Lower leg skin (tissue), 4 donors: ENCODE data around the gene PACRG. TPM values are rescaled to one million over a fixed set of nuclear protein-coding genes. Genes with fewer than 3 reads are reported as not detected.

Experiments used
- DNase-seq, 2 donors: peaks; one replicate each; pipeline ENCODE4 v3.0.0-alpha.2; 2019; ENCODE audit warnings: low spot score in 2 of 2
- H3K4me3 ChIP-seq: fragments of 200-600 bp; sonication (generic); 2 replicates; pipeline ENCODE4 v1.5.1; 2017; ENCODE audit warnings: mild to moderate bottlenecking, low read depth; ENCODE audit not compliant: poor library complexity, severe bottlenecking
- POLR2A ChIP-seq, 2 donors: fragments of 450-650 bp; IDR thresholded peaks; one replicate each; pipeline ENCODE4 v1.6.1; 2016 to 2017; ENCODE audit warnings: antibody characterized with exemption in 2 of 2, mild to moderate bottlenecking in 1 of 2, moderate library complexity in 1 of 2
- WGBS, 2 donors: methylation state at CpG; one replicate each; pipeline ENCODE4 v1.1.5; 2018; 5-methylcytosine and 5-hydroxymethylcytosine counted together
- intact Hi-C: fragments of 100-400 bp; cut with DNase I; formaldehyde crosslinking; loops from one replicate; pipeline ENCODE4 v1.15.0; 2023; ENCODE audit warnings: low total_unique reads
- total RNA-seq, 4 donors: library from RNA; depleted of rRNA; stranded (reverse); fragments of >200 nt; gene quantifications; one replicate each; pipeline ENCODE4 v1.1.0, GENCODE V29; 2016
- TF ChIP-seq, protein P1 (sequence below), 3 donors: fragments of 450-650 bp; IDR thresholded peaks; one replicate each; pipeline ENCODE4 v1.5.1; 2016; ENCODE audit warnings: antibody characterized with exemption in 3 of 3, mild to moderate bottlenecking in 3 of 3, moderate library complexity in 2 of 3

Gene PACRG
- total RNA-seq, 4 donors from 2014 or later: 0.38 to 3.9 (median 3.4) TPM; not detected in 1

DNA sequence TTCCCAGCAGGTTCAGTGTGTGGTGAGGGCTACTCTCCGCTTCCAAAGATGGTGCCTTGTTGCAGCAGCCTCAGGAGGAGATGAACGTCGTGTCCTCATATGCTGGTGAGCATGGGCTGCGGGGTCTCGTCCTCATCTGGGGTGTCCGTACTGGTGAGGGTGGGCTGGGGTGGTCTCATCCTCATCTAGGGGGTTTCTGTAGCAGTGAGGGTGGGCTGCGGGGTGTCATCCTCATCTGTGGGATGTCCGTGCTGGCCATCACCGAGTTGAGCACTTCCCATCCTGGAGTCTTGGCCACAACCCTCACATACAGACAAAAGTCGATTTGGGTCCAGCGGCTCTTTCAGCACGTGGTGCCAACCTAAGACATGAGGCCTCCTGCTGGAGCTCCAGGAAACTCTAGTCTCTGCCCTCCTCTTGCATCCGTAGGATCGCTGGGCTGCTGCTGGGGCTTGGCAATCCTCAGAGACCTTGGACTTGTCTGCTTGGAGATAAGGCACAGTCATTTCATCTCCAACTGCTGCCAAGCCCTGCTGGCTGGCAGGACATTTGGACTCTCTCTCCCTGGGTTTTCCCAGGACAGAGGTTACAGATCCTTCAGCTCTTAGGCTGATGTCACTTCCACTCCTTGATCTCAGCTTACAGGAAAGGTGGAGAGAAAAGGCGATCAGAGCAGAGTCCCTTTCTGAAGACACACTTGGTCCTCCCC is 160.4 kb downstream of the PACRG start:
- intact Hi-C loops: no loop called here
- TF ChIP-seq POLR2A (IDR thresholded peaks at IDR 0.05): no peak
- TF ChIP-seq, protein P1, sequence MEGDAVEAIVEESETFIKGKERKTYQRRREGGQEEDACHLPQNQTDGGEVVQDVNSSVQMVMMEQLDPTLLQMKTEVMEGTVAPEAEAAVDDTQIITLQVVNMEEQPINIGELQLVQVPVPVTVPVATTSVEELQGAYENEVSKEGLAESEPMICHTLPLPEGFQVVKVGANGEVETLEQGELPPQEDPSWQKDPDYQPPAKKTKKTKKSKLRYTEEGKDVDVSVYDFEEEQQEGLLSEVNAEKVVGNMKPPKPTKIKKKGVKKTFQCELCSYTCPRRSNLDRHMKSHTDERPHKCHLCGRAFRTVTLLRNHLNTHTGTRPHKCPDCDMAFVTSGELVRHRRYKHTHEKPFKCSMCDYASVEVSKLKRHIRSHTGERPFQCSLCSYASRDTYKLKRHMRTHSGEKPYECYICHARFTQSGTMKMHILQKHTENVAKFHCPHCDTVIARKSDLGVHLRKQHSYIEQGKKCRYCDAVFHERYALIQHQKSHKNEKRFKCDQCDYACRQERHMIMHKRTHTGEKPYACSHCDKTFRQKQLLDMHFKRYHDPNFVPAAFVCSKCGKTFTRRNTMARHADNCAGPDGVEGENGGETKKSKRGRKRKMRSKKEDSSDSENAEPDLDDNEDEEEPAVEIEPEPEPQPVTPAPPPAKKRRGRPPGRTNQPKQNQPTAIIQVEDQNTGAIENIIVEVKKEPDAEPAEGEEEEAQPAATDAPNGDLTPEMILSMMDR (IDR thresholded peaks at IDR 0.05): no peak
- DNase-seq: no peak
- no peak overlapping the region for H3K4me3 ChIP-seq
- WGBS, 2 donors: 88 to 91% methylated on average over 12 to 15 of the region's 15 CpGs

DNA sequence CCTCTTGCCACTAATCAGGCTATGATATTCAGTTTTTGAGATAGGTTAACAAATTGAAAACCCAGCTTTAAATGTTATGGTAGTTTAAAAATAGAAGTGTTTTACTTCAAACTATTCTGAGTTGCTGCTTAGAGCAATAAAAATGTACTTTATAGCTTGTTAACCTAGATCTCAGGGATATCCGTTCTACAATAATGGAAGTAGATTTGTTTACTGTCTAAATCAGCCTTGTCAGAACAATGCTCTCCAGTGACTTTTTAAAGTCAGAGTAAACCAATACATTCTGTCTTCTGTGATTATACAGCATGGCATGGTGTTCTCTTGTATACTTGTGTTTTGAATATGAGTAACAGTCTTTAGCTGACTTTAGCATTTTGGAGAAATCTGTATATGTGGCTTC is 161.5 kb downstream of the PACRG start:
- TF ChIP-seq, protein P1 (IDR thresholded peaks at IDR 0.05): no peak
- TF ChIP-seq POLR2A (IDR thresholded peaks at IDR 0.05): no peak
- WGBS, 2 donors: 61 to 63% methylated on average over 1 of the region's 1 CpG
- no peak for DNase-seq
- intact Hi-C loops: no loop called here
- no peak overlapping the region for H3K4me3 ChIP-seq

DNA sequence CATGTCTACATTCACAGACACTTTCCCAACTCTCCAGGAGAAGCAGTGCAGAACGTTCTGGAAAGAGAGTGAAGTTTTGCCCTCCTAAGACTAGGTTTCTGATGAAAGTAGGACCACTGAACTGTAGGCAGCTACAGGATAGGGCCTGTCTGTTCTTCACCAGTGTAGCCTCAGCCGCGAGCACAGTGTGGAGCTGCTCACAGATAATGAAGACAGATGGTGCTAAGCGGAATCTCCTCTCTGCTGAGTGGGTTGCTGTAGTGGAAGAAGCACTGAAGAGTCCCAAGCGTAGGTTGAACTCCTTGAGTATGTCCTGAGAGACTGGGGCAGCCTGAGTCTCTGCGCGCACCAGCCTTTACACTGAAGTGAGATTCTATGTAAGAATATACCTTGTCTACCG is 170.2 kb downstream of the PACRG start:
- H3K4me3 ChIP-seq: no peak overlapping the region
- no peak for DNase-seq
- intact Hi-C loops: no loop called here
- TF ChIP-seq, protein P1 (IDR thresholded peaks at IDR 0.05): no peak
- TF ChIP-seq POLR2A (IDR thresholded peaks at IDR 0.05): no peak
- 96 to 97% methylated on average over 8 of the region's 8 CpGs for WGBS, 2 donors

DNA sequence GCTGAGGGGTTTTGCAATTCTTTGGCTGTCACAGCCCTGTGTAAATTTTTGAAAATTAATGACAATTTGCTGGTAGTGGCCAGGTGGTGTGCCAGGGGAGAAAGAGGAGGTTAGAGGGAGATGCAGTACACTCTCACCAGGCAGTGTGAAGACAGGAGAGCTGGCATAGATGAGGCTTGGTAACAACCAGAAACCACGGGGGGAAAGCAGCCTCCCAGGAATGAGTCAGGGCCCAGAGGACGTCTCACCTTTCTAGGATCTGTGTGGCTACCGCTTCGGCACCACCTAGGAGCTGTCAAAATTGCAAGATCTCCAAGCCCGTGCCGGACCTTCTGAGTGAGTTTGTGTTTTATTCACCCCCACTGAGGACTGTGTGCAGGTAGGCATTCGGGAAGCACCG is 171.4 kb downstream of the PACRG start:
- no peak for DNase-seq
- no peak for TF ChIP-seq POLR2A (IDR thresholded peaks at IDR 0.05)
- TF ChIP-seq, protein P1 (IDR thresholded peaks at IDR 0.05): no peak
- 77 to 80% methylated on average over 8 of the region's 8 CpGs for WGBS, 2 donors
- intact Hi-C loops: no loop called here
- no peak overlapping the region for H3K4me3 ChIP-seq

DNA sequence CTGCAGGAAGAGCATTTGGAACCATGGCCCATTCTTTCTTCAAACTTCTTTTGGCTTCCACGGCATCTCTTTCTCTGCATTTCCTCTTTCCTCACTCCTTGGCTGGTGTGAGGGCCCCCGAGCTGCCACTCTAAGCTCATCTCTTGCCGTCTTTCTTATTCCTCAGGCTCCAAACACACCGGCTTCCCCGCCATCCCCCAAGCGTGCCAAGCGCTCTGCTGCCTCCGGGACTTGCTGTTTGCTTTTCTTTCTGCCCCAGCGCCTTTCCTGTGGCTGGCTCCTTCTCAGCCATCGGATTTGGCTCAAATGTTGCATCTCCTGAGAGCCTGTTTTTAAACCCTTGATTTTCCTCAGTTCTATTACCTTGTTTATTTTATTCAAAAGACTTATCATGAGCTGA is 172.7 kb downstream of the PACRG start:
- 90 to 93% methylated on average over 10 of the region's 10 CpGs for WGBS, 2 donors
- intact Hi-C loops: no loop called here
- TF ChIP-seq POLR2A (IDR thresholded peaks at IDR 0.05): no peak
- TF ChIP-seq, protein P1 (IDR thresholded peaks at IDR 0.05): no peak
- no peak for DNase-seq
- H3K4me3 ChIP-seq: no peak overlapping the region
